ENCODE results near the gene EPN1. TPM values are rescaled to one million over a fixed set of nuclear protein-coding genes. Genes with fewer than 3 reads are reported as not detected.

EPN1 gene
- total and polyA plus RNA-seq, 11 donors = 125 to 377 (median 188) TPM

GRCh38 chr19:55659822-55660221 lies 15.2 kb upstream of the EPN1 start:
- intact Hi-C loops (cut with DNase I) = loop anchor here in 1 of 10 donors (2.0 kb wide), 1 partner anchor 13 kb away; no protein-coding TSS in a partner anchor
- Histone ChIP-seq H3K27ac (no peak overlapping the region), H3K4me1 (peaks cover 12 to 57% (median 44%) of the 10 kb centered on the region in 12 donors), H3K27me3 (no peaks in the 10 kb centered on the region), H3K9me3 (no peaks in the 10 kb centered on the region), H3K4me3 (no peak overlapping the region), H3K36me3 (peaks cover 3 to 62% (median 56%) of the 10 kb centered on the region in 9 donors)
- 60 to 68% (median 61%) methylated on average over 8 to 9 of the region's 9 CpGs for WGBS, 4 donors
- DNase-seq = no peak
- no peak for ATAC-seq
- TF ChIP-seq POLR2A (IDR thresholded peaks at IDR 0.05) (no peak), CTCF (IDR thresholded peaks at IDR 0.05) (no peak)

- ATAC-seq = no peak
- TF ChIP-seq CTCF (IDR thresholded peaks at IDR 0.05) (no peak), POLR2A (IDR thresholded peaks at IDR 0.05) (no peak)
- 83 to 91% (median 89%) methylated on average over 9 to 12 of the region's 12 CpGs for WGBS, 4 donors
- Histone ChIP-seq H3K36me3 (peaks cover 3 to 66% (median 59%) of the 10 kb centered on the region in 9 donors), H3K4me1 (peaks cover 12 to 56% (median 44%) of the 10 kb centered on the region in 12 donors), H3K27me3 (no peaks in the 10 kb centered on the region), H3K9me3 (no peaks in the 10 kb centered on the region), H3K27ac (no peak overlapping the region), H3K4me3 (no peak overlapping the region)
- DNase-seq = no peak
- intact Hi-C loops (cut with DNase I) = no loop called here
Measured at GRCh38 chr19:55660404-55660803, 14.6 kb upstream of the EPN1 start.

GRCh38 chr19:55660991-55661390 lies 14.0 kb upstream of the EPN1 start:
- intact Hi-C loops (cut with DNase I) = no loop called here
- ATAC-seq (no peak), DNase-seq (no peak)
- H3K4me1 ChIP-seq = peaks cover 12 to 50% (median 38%) of the 10 kb centered on the region in 12 donors
- H3K36me3 ChIP-seq = peaks cover 3 to 72% (median 65%) of the 10 kb centered on the region in 9 donors
- 70 to 78% (median 74%) methylated on average over 16 of the region's 16 CpGs for WGBS, 4 donors
- no peak for TF ChIP-seq POLR2A (IDR thresholded peaks at IDR 0.05)
- TF ChIP-seq CTCF (IDR thresholded peaks at IDR 0.05) = no peak
- no peaks in the 10 kb centered on the region for H3K9me3 ChIP-seq
- H3K27ac ChIP-seq = no peak overlapping the region
- H3K27me3 ChIP-seq = no peaks in the 10 kb centered on the region
- H3K4me3 ChIP-seq = no peak overlapping the region

GRCh38 chr19:55661826-55662225 lies 13.2 kb upstream of the EPN1 start:
- peaks cover 8 to 47% (median 30%) of the 10 kb centered on the region in 12 donors for H3K4me1 ChIP-seq
- no peaks in the 10 kb centered on the region for H3K27me3 ChIP-seq
- H3K9me3 ChIP-seq = no peaks in the 10 kb centered on the region
- ATAC-seq (no peak), DNase-seq (no peak)
- H3K36me3 ChIP-seq = peaks cover 3 to 80% (median 73%) of the 10 kb centered on the region in 9 donors
- intact Hi-C loops (cut with DNase I) = no loop called here
- H3K27ac ChIP-seq = no peak overlapping the region
- H3K4me3 ChIP-seq = no peak overlapping the region
- TF ChIP-seq CTCF (IDR thresholded peaks at IDR 0.05) (no peak), POLR2A (IDR thresholded peaks at IDR 0.05) (no peak)
- 60 to 63% (median 62%) methylated on average over 7 of the region's 7 CpGs for WGBS, 4 donors

All from heart left ventricle (tissue), 16 donors.